GM23248 (cell line): ENCODE results near the gene RET.

Source experiments
- EZH2 ChIP-seq: fragments of 200-600 bp; sonication (generic); IDR thresholded peaks from 2 replicates; pipeline ENCODE4 v1.6.1; 2018; ENCODE audit warnings: antibody characterized with exemption, mild to moderate bottlenecking; ENCODE audit not compliant: insufficient read depth, poor library complexity, severe bottlenecking
- EZH2phosphoT487 ChIP-seq: fragments of 200-600 bp; sonication (generic); IDR thresholded peaks from 2 replicates; pipeline ENCODE4 v1.6.1; 2018; ENCODE audit warnings: antibody characterized with exemption, moderate library complexity, mild to moderate bottlenecking, low read depth; ENCODE audit not compliant: insufficient read depth

DNA sequence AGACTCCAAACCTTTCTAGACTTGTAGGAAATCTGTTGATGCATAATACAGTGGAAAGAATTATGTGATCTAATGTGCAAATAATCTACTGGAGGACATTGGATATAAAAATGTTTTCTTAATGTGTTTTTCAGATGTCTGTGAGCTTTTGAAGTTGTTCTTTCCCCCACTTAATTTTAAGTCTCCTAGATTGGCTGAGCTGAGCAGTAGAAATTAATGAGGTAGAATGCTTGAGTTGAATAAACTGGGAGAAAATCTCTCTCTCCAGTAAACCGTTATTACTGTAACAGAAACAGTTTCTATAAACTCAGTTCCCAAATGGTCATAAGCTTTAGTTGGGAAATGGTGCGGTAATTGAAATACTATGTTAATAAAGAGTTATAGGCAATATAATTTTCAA is 77.0 kb downstream of the RET start:
- TF ChIP-seq EZH2 (no peak), EZH2phosphoT487 (no peak)
